A673 (cell line): ENCODE results near the gene RBM20.

Source experiments
- CTCF ChIP-seq: fragments of 300-800, 200-600 bp; sonication (generic); conservative IDR thresholded peaks from 2 replicates; pipeline ENCODE4 v1.5.1; 2017; ENCODE audit warnings: low read depth, mild to moderate bottlenecking, antibody characterized with exemption, low read length, moderate library complexity, mixed read lengths
- EZH2 ChIP-seq: fragments of 200-600 bp; sonication (generic); IDR thresholded peaks from 2 replicates; pipeline ENCODE4 v1.6.1; 2017; ENCODE audit warnings: borderline replicate concordance, low read depth, mild to moderate bottlenecking, mixed read lengths, antibody characterized with exemption, low read length; ENCODE audit not compliant: poor library complexity, severe bottlenecking

GRCh38 chr10:110628161-110628560 is 16.0 kb upstream of the RBM20 start:
- TF ChIP-seq CTCF, result no peak
- TF ChIP-seq EZH2, result no peak
